ENCODE data around the gene TRIM52.
"Not testable (repeated sequence)": the region's sequence is repeated elsewhere in the genome, so short reads cannot be mapped to it uniquely, and the experiment has no call there.

TRIM52 gene

DNA sequence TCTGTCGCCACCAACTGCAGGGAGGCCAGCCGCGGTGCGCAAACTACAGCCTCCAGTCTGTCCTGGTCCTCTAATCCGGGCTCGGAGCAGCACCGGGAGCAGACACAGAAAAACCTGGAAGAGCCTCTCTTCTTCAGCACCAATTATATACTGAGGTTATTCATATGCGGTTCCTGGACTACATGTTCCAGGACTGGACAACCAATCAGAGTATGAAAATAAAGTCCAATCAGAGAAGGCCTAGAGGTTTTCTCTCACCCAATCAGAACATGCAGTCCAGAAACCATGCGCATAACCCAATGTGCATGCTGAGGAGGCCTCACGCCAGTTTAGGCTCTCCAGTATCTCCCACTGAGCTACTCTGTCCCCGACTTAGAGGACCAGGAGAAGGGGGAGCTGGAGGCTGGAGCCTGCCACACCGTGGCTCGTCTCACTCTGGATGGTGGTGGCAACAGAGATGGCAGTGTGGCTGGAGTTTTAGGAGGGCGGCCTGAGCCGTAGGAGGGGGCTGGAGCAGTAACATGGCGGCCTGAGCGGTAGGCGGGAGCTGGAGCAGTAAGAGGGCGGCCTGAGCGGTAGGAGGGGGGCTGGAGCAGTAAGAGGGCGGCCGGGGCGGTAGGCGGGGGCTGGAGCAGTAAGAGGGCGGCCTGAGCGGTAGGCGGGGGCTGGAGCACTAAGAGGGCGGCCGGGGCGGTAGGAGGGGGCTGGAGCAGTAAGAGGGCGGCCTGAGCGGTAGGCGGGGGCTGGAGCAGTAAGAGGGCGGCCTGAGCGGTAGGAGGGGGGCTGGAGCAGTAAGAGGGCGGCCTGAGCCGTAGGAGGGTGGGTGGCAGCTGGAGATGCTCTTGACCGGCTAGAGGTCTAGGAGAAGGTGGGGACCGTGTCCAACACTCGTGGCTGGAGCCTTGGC, 20.4 kb upstream of the TRIM52 start:
- no peak overlapping the region for H3K4me2 ChIP-seq (ENCODE audit: low read length)

DNA sequence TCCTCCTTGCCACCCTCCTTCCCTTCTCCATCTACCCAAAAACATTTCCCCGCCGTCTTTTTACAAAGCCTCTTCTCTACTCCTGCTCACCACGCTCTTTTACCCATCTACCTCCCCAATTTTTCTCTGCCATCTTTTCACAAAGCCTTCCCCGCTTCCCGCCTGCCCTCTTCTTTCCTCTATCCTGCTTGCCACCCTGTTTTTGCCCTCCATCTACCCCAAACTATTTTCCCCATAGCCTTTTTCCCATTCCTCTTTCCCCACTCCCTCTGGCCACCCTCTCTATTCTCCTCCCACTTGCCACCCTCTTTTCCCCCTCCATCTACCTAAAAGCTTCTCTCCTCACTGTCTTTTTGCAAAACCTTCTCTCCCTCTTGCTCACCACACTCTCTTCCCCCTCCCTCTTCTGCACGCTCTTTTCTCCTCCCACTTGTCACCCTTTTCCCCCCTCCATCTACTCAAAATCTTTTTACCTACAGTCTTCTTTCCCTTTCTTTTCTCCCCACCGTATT, 19.4 kb upstream of the TRIM52 start:
- TF ChIP-seq CTCF (IDR thresholded peaks at IDR 0.05; ENCODE audit: low read depth, low read length, poor library complexity, severe bottlenecking) (no peak), EZH2phosphoT487 (IDR thresholded peaks at IDR 0.05; ENCODE audit: borderline replicate concordance, low read length) (no peak)
- H3K4me1 ChIP-seq (ENCODE audit: control insufficient read depth, low read length) = no peaks in the 10 kb centered on the region
- H3K4me2 ChIP-seq (ENCODE audit: low read length) = no peak overlapping the region
- H3K36me3 ChIP-seq (ENCODE audit: control insufficient read depth, low read length) = no peaks in the 10 kb centered on the region
- no peaks in the 10 kb centered on the region for H3K9me2 ChIP-seq (replicated peaks; ENCODE audit: control insufficient read depth, low read length)
- H3F3A ChIP-seq (ENCODE audit: control insufficient read depth, insufficient read depth) = no peaks in the 10 kb centered on the region
- no peaks in the 10 kb centered on the region for H3K79me2 ChIP-seq (ENCODE audit: control insufficient read depth, low read length)
- no peak overlapping the region for H3K4me3 ChIP-seq (ENCODE audit: low read length)
- H3K27ac ChIP-seq (ENCODE audit: low read depth, low read length) = no peak overlapping the region
- H3K27me3 ChIP-seq (ENCODE audit: control insufficient read depth, low read length) = no peaks in the 10 kb centered on the region
- no peaks in the 10 kb centered on the region for H4K20me1 ChIP-seq (ENCODE audit: control insufficient read depth, insufficient read depth, low read depth, low read length)
- no peaks in the 10 kb centered on the region for H3K9me3 ChIP-seq (ENCODE audit: control insufficient read depth, insufficient read depth, low read length)

More for the DNA sequence above, 20.4 kb upstream of the TRIM52 start:
- no peaks in the 10 kb centered on the region for H3K4me1 ChIP-seq (ENCODE audit: control insufficient read depth, low read length)
- H3K36me3 ChIP-seq (ENCODE audit: control insufficient read depth, low read length) = no peaks in the 10 kb centered on the region
- TF ChIP-seq EZH2phosphoT487 (IDR thresholded peaks at IDR 0.05; ENCODE audit: borderline replicate concordance, low read length) (no peak), CTCF (IDR thresholded peaks at IDR 0.05; ENCODE audit: low read depth, low read length, poor library complexity, severe bottlenecking) (no peak)
- H3K9me2 ChIP-seq (replicated peaks; ENCODE audit: control insufficient read depth, low read length) = no peaks in the 10 kb centered on the region
- no peak overlapping the region for H3K4me3 ChIP-seq (ENCODE audit: low read length)
- no peaks in the 10 kb centered on the region for H3K79me2 ChIP-seq (ENCODE audit: control insufficient read depth, low read length)
- H3K9me3 ChIP-seq (ENCODE audit: control insufficient read depth, insufficient read depth, low read length) = no peaks in the 10 kb centered on the region
- H3F3A ChIP-seq (ENCODE audit: control insufficient read depth, insufficient read depth) = no peaks in the 10 kb centered on the region
- no peak overlapping the region for H3K27ac ChIP-seq (ENCODE audit: low read depth, low read length)
- H3K27me3 ChIP-seq (ENCODE audit: control insufficient read depth, low read length) = no peaks in the 10 kb centered on the region
- no peaks in the 10 kb centered on the region for H4K20me1 ChIP-seq (ENCODE audit: control insufficient read depth, insufficient read depth, low read depth, low read length)

- not testable (repeated sequence) for H3K4me3 ChIP-seq (ENCODE audit: low read length)
Observed at GRCh38 chr5:181273433-181273744, 12.4 kb upstream of the TRIM52 start.

GRCh38 chr5:181271081-181271480, 10.1 kb upstream of the TRIM52 start:
- Histone ChIP-seq H3K4me3 (ENCODE audit: low read length) (no peak overlapping the region), H3K9me3 (ENCODE audit: control insufficient read depth, insufficient read depth, low read length) (no peaks in the 10 kb centered on the region), H3K4me2 (ENCODE audit: low read length) (no peak overlapping the region), H3K9me2 (replicated peaks; ENCODE audit: control insufficient read depth, low read length) (no peaks in the 10 kb centered on the region), H3K36me3 (ENCODE audit: control insufficient read depth, low read length) (no peaks in the 10 kb centered on the region), H3F3A (ENCODE audit: control insufficient read depth, insufficient read depth) (peaks cover under 1% of the 10 kb centered on the region; the same call in 1 of the 2 replicates), H3K4me1 (ENCODE audit: control insufficient read depth, low read length) (no peaks in the 10 kb centered on the region), H4K20me1 (ENCODE audit: control insufficient read depth, insufficient read depth, low read depth, low read length) (no peaks in the 10 kb centered on the region), H3K27me3 (ENCODE audit: control insufficient read depth, low read length) (no peaks in the 10 kb centered on the region), H3K27ac (ENCODE audit: low read depth, low read length) (no peak overlapping the region), H3K79me2 (ENCODE audit: control insufficient read depth, low read length) (no peaks in the 10 kb centered on the region)
- TF ChIP-seq CTCF (IDR thresholded peaks at IDR 0.05; ENCODE audit: low read depth, low read length, poor library complexity, severe bottlenecking) (no peak), EZH2phosphoT487 (IDR thresholded peaks at IDR 0.05; ENCODE audit: borderline replicate concordance, low read length) (no peak)

More at GRCh38 chr5:181273433-181273744, 12.4 kb upstream of the TRIM52 start:
- H3K9me3 ChIP-seq (ENCODE audit: control insufficient read depth, insufficient read depth, low read length); H3K27ac ChIP-seq (ENCODE audit: low read depth, low read length); H4K20me1 ChIP-seq (ENCODE audit: control insufficient read depth, insufficient read depth, low read depth, low read length); H3K4me1 ChIP-seq (ENCODE audit: control insufficient read depth, low read length); H3K36me3 ChIP-seq (ENCODE audit: control insufficient read depth, low read length); H3F3A ChIP-seq (ENCODE audit: control insufficient read depth, insufficient read depth); H3K79me2 ChIP-seq (ENCODE audit: control insufficient read depth, low read length); H3K27me3 ChIP-seq (ENCODE audit: control insufficient read depth, low read length); H3K4me2 ChIP-seq (ENCODE audit: low read length); H3K9me2 ChIP-seq (replicated peaks; ENCODE audit: control insufficient read depth, low read length): not testable (repeated sequence)

- not testable (repeated sequence) for H3F3A ChIP-seq (ENCODE audit: control insufficient read depth, insufficient read depth); H3K9me3 ChIP-seq (ENCODE audit: control insufficient read depth, insufficient read depth, low read length); H3K27me3 ChIP-seq (ENCODE audit: control insufficient read depth, low read length); H3K4me3 ChIP-seq (ENCODE audit: low read length); H3K27ac ChIP-seq (ENCODE audit: low read depth, low read length); H3K79me2 ChIP-seq (ENCODE audit: control insufficient read depth, low read length); H4K20me1 ChIP-seq (ENCODE audit: control insufficient read depth, insufficient read depth, low read depth, low read length); H3K36me3 ChIP-seq (ENCODE audit: control insufficient read depth, low read length); H3K4me1 ChIP-seq (ENCODE audit: control insufficient read depth, low read length); H3K9me2 ChIP-seq (replicated peaks; ENCODE audit: control insufficient read depth, low read length); H3K4me2 ChIP-seq (ENCODE audit: low read length)
Observed at GRCh38 chr5:181267907-181268306, 7.0 kb upstream of the TRIM52 start.
